Activated naive CD8-positive, alpha-beta T cell (primary cell): Measurements from ENCODE around the gene LYPLA2.
"Not testable (repeated sequence)": the region's sequence is repeated elsewhere in the genome, so short reads cannot be mapped to it uniquely, and the experiment has no call there.

ENCODE experiments used
- H3K27ac Mint-ChIP-seq: one replicate; pipeline ENCODE4 v1.8.0; 2021; ENCODE audit warnings: mixed read lengths
- H3K27me3 Mint-ChIP-seq: one replicate; pipeline ENCODE4 v1.8.0; 2021; ENCODE audit warnings: mixed read lengths
- H3K36me3 Mint-ChIP-seq: one replicate; pipeline ENCODE4 v1.8.0; 2021; ENCODE audit warnings: mixed read lengths
- H3K4me1 Mint-ChIP-seq: one replicate; pipeline ENCODE4 v1.8.0; 2021; ENCODE audit warnings: low read depth, mixed read lengths
- H3K4me3 Mint-ChIP-seq: one replicate; pipeline ENCODE4 v1.8.0; 2021; ENCODE audit warnings: mild to moderate bottlenecking, mixed read lengths
- H3K9me3 Mint-ChIP-seq: one replicate; pipeline ENCODE4 v1.8.0; 2021; ENCODE audit warnings: low read depth, mixed read lengths

LYPLA2 gene

GRCh38 chr1:23772049-23772853, 18.7 kb upstream of the LYPLA2 start:
- no peaks in the 10 kb centered on the region for H3K27me3 Mint-ChIP-seq
- H3K27ac Mint-ChIP-seq, result no peak overlapping the region
- H3K36me3 Mint-ChIP-seq, result no peaks in the 10 kb centered on the region
- H3K9me3 Mint-ChIP-seq, result no peaks in the 10 kb centered on the region
- peaks cover 28% of the 10 kb centered on the region for H3K4me1 Mint-ChIP-seq
- H3K4me3 Mint-ChIP-seq, result no peak overlapping the region

GRCh38 chr1:23772854-23773242, 18.1 kb upstream of the LYPLA2 start:
- Mint-ChIP-seq H3K36me3 (no peaks in the 10 kb centered on the region), H3K9me3 (no peaks in the 10 kb centered on the region), H3K4me1 (peaks cover 31% of the 10 kb centered on the region), H3K27ac (no peak overlapping the region), H3K27me3 (no peaks in the 10 kb centered on the region), H3K4me3 (no peak overlapping the region)

GRCh38 chr1:23774174-23774880, 16.6 kb upstream of the LYPLA2 start:
- H3K9me3 Mint-ChIP-seq, result no peaks in the 10 kb centered on the region
- no peak overlapping the region for H3K4me3 Mint-ChIP-seq
- H3K4me1 Mint-ChIP-seq, result peaks cover 39% of the 10 kb centered on the region
- H3K36me3 Mint-ChIP-seq, result no peaks in the 10 kb centered on the region
- no peak overlapping the region for H3K27ac Mint-ChIP-seq
- no peaks in the 10 kb centered on the region for H3K27me3 Mint-ChIP-seq

GRCh38 chr1:23776217-23776616, 14.7 kb upstream of the LYPLA2 start:
- Mint-ChIP-seq H3K9me3 (no peaks in the 10 kb centered on the region), H3K27me3 (no peaks in the 10 kb centered on the region), H3K27ac (no peak overlapping the region), H3K36me3 (peaks cover 7% of the 10 kb centered on the region), H3K4me1 (peaks cover 50% of the 10 kb centered on the region), H3K4me3 (peak overlapping the region; percentile 57)

- no peaks in the 10 kb centered on the region for H3K27me3 Mint-ChIP-seq
- no peaks in the 10 kb centered on the region for H3K9me3 Mint-ChIP-seq
- peaks cover 55% of the 10 kb centered on the region for H3K4me1 Mint-ChIP-seq
- H3K4me3 Mint-ChIP-seq, result peak within 1 kb of the TSS; percentile 97
- H3K27ac Mint-ChIP-seq, result peak within 1 kb of the TSS; percentile 96
- H3K36me3 Mint-ChIP-seq, result peaks cover 7% of the 10 kb centered on the region
Measured at GRCh38 chr1:23777979-23778814, 12.7 kb upstream of the LYPLA2 start, which contains the start of gene PITHD1. Gene PITHD1 (plus strand): TSS chr1:23778418. CDS start chr1:23778516, 98 bp downstream.

- no peaks in the 10 kb centered on the region for H3K9me3 Mint-ChIP-seq
- H3K4me3 Mint-ChIP-seq, result peak overlapping the region; percentile 97
- H3K4me1 Mint-ChIP-seq, result peaks cover 43% of the 10 kb centered on the region
- peak overlapping the region; percentile 83 for H3K27ac Mint-ChIP-seq
- no peaks in the 10 kb centered on the region for H3K27me3 Mint-ChIP-seq
- H3K36me3 Mint-ChIP-seq, result peaks cover 7% of the 10 kb centered on the region
Measured at GRCh38 chr1:23779826-23780371, 11.0 kb upstream of the LYPLA2 start.

- Mint-ChIP-seq H3K4me1 (peaks cover 24% of the 10 kb centered on the region), H3K36me3 (peaks cover 12% of the 10 kb centered on the region)
- not testable (repeated sequence) for H3K9me3 Mint-ChIP-seq, H3K4me3 Mint-ChIP-seq, H3K27me3 Mint-ChIP-seq, H3K27ac Mint-ChIP-seq
Measured at GRCh38 chr1:23783141-23783540, 7.8 kb upstream of the LYPLA2 start.

- Mint-ChIP-seq H3K4me3 (no peak overlapping the region), H3K36me3 (peaks cover 9% of the 10 kb centered on the region), H3K27ac (no peak overlapping the region), H3K9me3 (no peaks in the 10 kb centered on the region), H3K27me3 (no peaks in the 10 kb centered on the region), H3K4me1 (peaks cover 14% of the 10 kb centered on the region)
Measured at GRCh38 chr1:23784846-23785245, 6.1 kb upstream of the LYPLA2 start.

GRCh38 chr1:23787701-23788100, 3.2 kb upstream of the LYPLA2 start:
- peaks cover 17% of the 10 kb centered on the region for H3K4me1 Mint-ChIP-seq
- no peak overlapping the region for H3K27ac Mint-ChIP-seq
- H3K9me3 Mint-ChIP-seq, result no peaks in the 10 kb centered on the region
- H3K4me3 Mint-ChIP-seq, result no peak overlapping the region
- peaks cover 5% of the 10 kb centered on the region for H3K36me3 Mint-ChIP-seq
- no peaks in the 10 kb centered on the region for H3K27me3 Mint-ChIP-seq

- peaks cover 5% of the 10 kb centered on the region for H3K36me3 Mint-ChIP-seq
- no peaks in the 10 kb centered on the region for H3K27me3 Mint-ChIP-seq
- H3K9me3 Mint-ChIP-seq, result no peaks in the 10 kb centered on the region
- H3K4me3 Mint-ChIP-seq, result peak overlapping the region; percentile 6
- peaks cover 17% of the 10 kb centered on the region for H3K4me1 Mint-ChIP-seq
- H3K27ac Mint-ChIP-seq, result peak overlapping the region; percentile 22
Measured at GRCh38 chr1:23788695-23789094, 2.2 kb upstream of the LYPLA2 start.

- Mint-ChIP-seq H3K9me3 (no peaks in the 10 kb centered on the region), H3K4me1 (peaks cover 19% of the 10 kb centered on the region), H3K27me3 (no peaks in the 10 kb centered on the region), H3K4me3 (peak overlapping the region; percentile 99), H3K27ac (peak overlapping the region; percentile 93), H3K36me3 (peaks cover 3% of the 10 kb centered on the region)
Measured at GRCh38 chr1:23791516-23792047, 637 bp downstream of the LYPLA2 start.

GRCh38 chr1:23792151-23792945, 1.4 kb downstream of the LYPLA2 start:
- no peaks in the 10 kb centered on the region for H3K9me3 Mint-ChIP-seq
- no peak overlapping the region for H3K27ac Mint-ChIP-seq
- H3K4me3 Mint-ChIP-seq, result peak overlapping the region; percentile 99
- no peaks in the 10 kb centered on the region for H3K27me3 Mint-ChIP-seq
- H3K36me3 Mint-ChIP-seq, result peaks cover 3% of the 10 kb centered on the region
- H3K4me1 Mint-ChIP-seq, result peaks cover 19% of the 10 kb centered on the region

- peaks cover 2% of the 10 kb centered on the region for H3K36me3 Mint-ChIP-seq
Measured at GRCh38 chr1:23793018-23793781, 2.3 kb downstream of the LYPLA2 start.

More at GRCh38 chr1:23793018-23793781, 2.3 kb downstream of the LYPLA2 start:
- peak overlapping the region; percentile 35 for H3K4me3 Mint-ChIP-seq
- peak overlapping the region; percentile 50 for H3K27ac Mint-ChIP-seq
- no peaks in the 10 kb centered on the region for H3K9me3 Mint-ChIP-seq
- H3K4me1 Mint-ChIP-seq, result peaks cover 19% of the 10 kb centered on the region
- no peaks in the 10 kb centered on the region for H3K27me3 Mint-ChIP-seq
